ENCODE results near the gene URGCP. TPM values are rescaled to one million over a fixed set of nuclear protein-coding genes. Genes with fewer than 3 reads are reported as not detected.

URGCP gene
- total RNA-seq, 1 experiment from 2014 or later, result 19.5 TPM

DNA sequence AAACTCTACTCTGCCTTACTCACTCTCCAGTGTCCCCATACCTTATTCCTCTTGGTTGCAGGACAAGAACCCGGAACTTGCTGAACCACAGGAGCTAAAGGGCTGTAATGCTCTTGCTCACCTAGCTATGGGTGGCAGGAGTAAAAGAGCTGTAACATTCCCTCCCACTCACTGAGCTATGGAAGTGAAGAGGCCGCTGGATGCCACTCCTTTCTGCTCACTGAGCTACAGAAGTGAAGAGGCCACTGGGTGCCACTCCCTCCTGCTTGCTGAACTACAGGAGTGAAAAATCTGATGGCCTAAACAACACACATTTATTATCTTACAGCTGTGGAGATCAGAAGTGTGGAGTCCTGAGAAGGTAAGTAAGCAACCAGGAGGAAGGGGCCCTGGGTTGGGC is 54.6 kb downstream of the URGCP start:
- DNase-seq (ENCODE audit: low spot score) (no peak), ATAC-seq (no peak)
- Mint-ChIP-seq H3K27me3 (ENCODE audit: low read depth) (no peaks in the 10 kb centered on the region), H3K27ac (no peak overlapping the region), H3K4me3 (no peak overlapping the region), H3K4me1 (peaks cover 3% of the 10 kb centered on the region; the same call in 1 of the 2 replicates), H3K9me3 (peaks cover 15% of the 10 kb centered on the region), H3K36me3 (no peaks in the 10 kb centered on the region)
- POLR2A ChIA-PET, result interaction anchor here (1.0 kb wide), 1 partner anchor 18 kb away, joined by 3 read pairs; the partner anchor contains the start of gene MRPS24
- CTCF ChIA-PET, result no interaction called here
- no peak for TF ChIP-seq CREM (CRISPR knock-in tag; IDR thresholded peaks at IDR 0.05)
- TF ChIP-seq ZNF512 (CRISPR knock-in tag; IDR thresholded peaks at IDR 0.05; ENCODE audit: borderline replicate concordance), result no peak
- TF ChIP-seq SMAD3 (CRISPR knock-in tag; IDR thresholded peaks at IDR 0.05; ENCODE audit: borderline replicate concordance), result no peak
- TF ChIP-seq RELA (CRISPR knock-in tag; IDR thresholded peaks at IDR 0.05; ENCODE audit: borderline replicate concordance), result no peak
- TF ChIP-seq, protein P1, sequence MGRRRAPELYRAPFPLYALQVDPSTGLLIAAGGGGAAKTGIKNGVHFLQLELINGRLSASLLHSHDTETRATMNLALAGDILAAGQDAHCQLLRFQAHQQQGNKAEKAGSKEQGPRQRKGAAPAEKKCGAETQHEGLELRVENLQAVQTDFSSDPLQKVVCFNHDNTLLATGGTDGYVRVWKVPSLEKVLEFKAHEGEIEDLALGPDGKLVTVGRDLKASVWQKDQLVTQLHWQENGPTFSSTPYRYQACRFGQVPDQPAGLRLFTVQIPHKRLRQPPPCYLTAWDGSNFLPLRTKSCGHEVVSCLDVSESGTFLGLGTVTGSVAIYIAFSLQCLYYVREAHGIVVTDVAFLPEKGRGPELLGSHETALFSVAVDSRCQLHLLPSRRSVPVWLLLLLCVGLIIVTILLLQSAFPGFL (CRISPR knock-in tag; IDR thresholded peaks at IDR 0.05; ENCODE audit: borderline replicate concordance), result no peak
- no peak for TF ChIP-seq EMX1 (CRISPR knock-in tag; IDR thresholded peaks at IDR 0.05)
- no peak for TF ChIP-seq ZNF423 (CRISPR knock-in tag; IDR thresholded peaks at IDR 0.05)
- no peak for TF ChIP-seq IRF2 (CRISPR knock-in tag; IDR thresholded peaks at IDR 0.05; ENCODE audit: borderline replicate concordance, low read depth)
- no peak for TF ChIP-seq GTF2I (CRISPR knock-in tag; conservative IDR thresholded peaks at IDR 0.05)
- TF ChIP-seq, protein P2, sequence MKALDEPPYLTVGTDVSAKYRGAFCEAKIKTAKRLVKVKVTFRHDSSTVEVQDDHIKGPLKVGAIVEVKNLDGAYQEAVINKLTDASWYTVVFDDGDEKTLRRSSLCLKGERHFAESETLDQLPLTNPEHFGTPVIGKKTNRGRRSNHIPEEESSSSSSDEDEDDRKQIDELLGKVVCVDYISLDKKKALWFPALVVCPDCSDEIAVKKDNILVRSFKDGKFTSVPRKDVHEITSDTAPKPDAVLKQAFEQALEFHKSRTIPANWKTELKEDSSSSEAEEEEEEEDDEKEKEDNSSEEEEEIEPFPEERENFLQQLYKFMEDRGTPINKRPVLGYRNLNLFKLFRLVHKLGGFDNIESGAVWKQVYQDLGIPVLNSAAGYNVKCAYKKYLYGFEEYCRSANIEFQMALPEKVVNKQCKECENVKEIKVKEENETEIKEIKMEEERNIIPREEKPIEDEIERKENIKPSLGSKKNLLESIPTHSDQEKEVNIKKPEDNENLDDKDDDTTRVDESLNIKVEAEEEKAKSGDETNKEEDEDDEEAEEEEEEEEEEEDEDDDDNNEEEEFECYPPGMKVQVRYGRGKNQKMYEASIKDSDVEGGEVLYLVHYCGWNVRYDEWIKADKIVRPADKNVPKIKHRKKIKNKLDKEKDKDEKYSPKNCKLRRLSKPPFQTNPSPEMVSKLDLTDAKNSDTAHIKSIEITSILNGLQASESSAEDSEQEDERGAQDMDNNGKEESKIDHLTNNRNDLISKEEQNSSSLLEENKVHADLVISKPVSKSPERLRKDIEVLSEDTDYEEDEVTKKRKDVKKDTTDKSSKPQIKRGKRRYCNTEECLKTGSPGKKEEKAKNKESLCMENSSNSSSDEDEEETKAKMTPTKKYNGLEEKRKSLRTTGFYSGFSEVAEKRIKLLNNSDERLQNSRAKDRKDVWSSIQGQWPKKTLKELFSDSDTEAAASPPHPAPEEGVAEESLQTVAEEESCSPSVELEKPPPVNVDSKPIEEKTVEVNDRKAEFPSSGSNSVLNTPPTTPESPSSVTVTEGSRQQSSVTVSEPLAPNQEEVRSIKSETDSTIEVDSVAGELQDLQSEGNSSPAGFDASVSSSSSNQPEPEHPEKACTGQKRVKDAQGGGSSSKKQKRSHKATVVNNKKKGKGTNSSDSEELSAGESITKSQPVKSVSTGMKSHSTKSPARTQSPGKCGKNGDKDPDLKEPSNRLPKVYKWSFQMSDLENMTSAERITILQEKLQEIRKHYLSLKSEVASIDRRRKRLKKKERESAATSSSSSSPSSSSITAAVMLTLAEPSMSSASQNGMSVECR (CRISPR knock-in tag; IDR thresholded peaks at IDR 0.05; ENCODE audit: borderline replicate concordance), result no peak
- TF ChIP-seq ZNF671 (CRISPR knock-in tag; IDR thresholded peaks at IDR 0.05), result no peak
- TF ChIP-seq TP53 (CRISPR knock-in tag; IDR thresholded peaks at IDR 0.05), result no peak
- TF ChIP-seq ZNF425 (CRISPR knock-in tag; conservative IDR thresholded peaks at IDR 0.05), result no peak
- TF ChIP-seq NR1H2 (CRISPR knock-in tag; IDR thresholded peaks at IDR 0.05), result no peak
- TF ChIP-seq NFYB (CRISPR knock-in tag; conservative IDR thresholded peaks at IDR 0.05; ENCODE audit: low read depth), result no peak
- TF ChIP-seq HMGXB4 (CRISPR knock-in tag; IDR thresholded peaks at IDR 0.05), result no peak

Measured in WTC11 (cell line).